Mesothelial cell of epicardium (in vitro differentiated cells): Measurements from ENCODE around the gene SLC25A1. TPM values are rescaled to one million over a fixed set of nuclear protein-coding genes. Genes with fewer than 3 reads are reported as not detected.

ENCODE experiments used
- DNase-seq, 2 experiments: peaks; one replicate each; pipeline ENCODE4 v3.0.0; 2021; ENCODE audit warnings: low spot score in 2 of 2; ENCODE audit not compliant: unreplicated experiment in 2 of 2
- H3K27ac Mint-ChIP-seq: 2 replicates; pipeline ENCODE4 v1.8.0; 2021; ENCODE audit warnings: mixed read lengths
- H3K27me3 Mint-ChIP-seq: 2 replicates; pipeline ENCODE4 v1.8.0; 2021; ENCODE audit warnings: low read depth, mixed read lengths
- H3K36me3 Mint-ChIP-seq: 2 replicates; pipeline ENCODE4 v1.8.0; 2021; ENCODE audit warnings: mixed read lengths
- H3K4me1 Mint-ChIP-seq: 2 replicates; pipeline ENCODE4 v1.8.0; 2021; ENCODE audit warnings: mixed read lengths
- H3K4me3 Mint-ChIP-seq: 2 replicates; pipeline ENCODE4 v1.8.0; 2021; ENCODE audit warnings: mild to moderate bottlenecking, moderate library complexity, mixed read lengths
- H3K9me3 Mint-ChIP-seq: 2 replicates; pipeline ENCODE4 v1.8.0; 2021; ENCODE audit warnings: mixed read lengths
- total RNA-seq: library from RNA; stranded (reverse); gene quantifications from 3 replicates; pipeline ENCODE4 v1.2.1, GENCODE V29; 2021
- TF ChIP-seq, protein P1 (sequence below): fragments of 200-600 bp; sonication (generic); IDR thresholded peaks from one replicate; pipeline ENCODE4 v1.5.0; 2021; ENCODE audit warnings: antibody characterized with exemption; ENCODE audit not compliant: unreplicated experiment

SLC25A1 gene
- total RNA-seq, 1 donor from 2014 or later = 73.6 TPM

DNA sequence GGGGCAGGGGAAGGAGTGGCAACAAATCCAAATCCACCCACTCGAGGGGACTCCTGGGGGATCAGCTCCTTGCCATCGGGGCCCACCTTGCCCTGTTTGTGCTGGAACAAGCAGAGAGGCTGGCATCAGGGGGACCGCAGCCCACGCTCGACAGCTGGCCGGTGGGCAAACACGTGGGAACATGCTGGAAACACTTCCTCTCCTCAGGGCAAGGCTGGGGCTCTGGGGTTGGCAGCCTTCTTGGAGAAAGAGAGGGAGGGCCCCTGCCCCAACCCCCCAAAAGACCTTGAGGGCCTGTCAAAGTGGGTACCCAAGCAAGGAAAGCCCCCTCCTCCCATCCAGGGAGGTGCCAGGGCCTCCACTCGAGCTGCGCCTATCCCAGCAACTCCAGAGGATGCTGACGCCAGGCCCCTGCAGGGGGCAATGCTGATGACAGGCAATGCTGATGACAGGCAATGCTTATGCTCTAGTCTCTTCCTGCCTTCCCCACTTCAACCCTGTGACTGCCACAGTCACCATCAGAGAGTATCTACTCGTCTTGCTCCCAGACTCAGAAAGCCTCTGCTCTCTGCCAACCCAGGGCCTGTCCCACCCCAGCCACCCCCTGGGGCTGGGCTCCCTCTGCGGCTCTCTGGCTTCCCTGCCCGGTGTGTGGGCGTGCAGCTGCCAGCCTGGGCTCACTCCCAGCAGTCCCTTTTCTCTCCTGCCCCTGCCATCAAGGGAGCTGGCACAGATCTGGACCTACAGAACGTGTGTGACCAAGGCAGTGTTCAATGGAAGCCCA lies 40.1 kb downstream of the SLC25A1 start:
- no peak overlapping the region for H3K27ac Mint-ChIP-seq
- TF ChIP-seq, protein P1, sequence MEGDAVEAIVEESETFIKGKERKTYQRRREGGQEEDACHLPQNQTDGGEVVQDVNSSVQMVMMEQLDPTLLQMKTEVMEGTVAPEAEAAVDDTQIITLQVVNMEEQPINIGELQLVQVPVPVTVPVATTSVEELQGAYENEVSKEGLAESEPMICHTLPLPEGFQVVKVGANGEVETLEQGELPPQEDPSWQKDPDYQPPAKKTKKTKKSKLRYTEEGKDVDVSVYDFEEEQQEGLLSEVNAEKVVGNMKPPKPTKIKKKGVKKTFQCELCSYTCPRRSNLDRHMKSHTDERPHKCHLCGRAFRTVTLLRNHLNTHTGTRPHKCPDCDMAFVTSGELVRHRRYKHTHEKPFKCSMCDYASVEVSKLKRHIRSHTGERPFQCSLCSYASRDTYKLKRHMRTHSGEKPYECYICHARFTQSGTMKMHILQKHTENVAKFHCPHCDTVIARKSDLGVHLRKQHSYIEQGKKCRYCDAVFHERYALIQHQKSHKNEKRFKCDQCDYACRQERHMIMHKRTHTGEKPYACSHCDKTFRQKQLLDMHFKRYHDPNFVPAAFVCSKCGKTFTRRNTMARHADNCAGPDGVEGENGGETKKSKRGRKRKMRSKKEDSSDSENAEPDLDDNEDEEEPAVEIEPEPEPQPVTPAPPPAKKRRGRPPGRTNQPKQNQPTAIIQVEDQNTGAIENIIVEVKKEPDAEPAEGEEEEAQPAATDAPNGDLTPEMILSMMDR = no peak
- peaks cover 3% of the 10 kb centered on the region for H3K4me1 Mint-ChIP-seq
- H3K36me3 Mint-ChIP-seq = peaks cover 36% of the 10 kb centered on the region
- no peaks in the 10 kb centered on the region for H3K9me3 Mint-ChIP-seq
- no peak for DNase-seq
- H3K27me3 Mint-ChIP-seq = no peaks in the 10 kb centered on the region
- H3K4me3 Mint-ChIP-seq = no peak overlapping the region

DNA sequence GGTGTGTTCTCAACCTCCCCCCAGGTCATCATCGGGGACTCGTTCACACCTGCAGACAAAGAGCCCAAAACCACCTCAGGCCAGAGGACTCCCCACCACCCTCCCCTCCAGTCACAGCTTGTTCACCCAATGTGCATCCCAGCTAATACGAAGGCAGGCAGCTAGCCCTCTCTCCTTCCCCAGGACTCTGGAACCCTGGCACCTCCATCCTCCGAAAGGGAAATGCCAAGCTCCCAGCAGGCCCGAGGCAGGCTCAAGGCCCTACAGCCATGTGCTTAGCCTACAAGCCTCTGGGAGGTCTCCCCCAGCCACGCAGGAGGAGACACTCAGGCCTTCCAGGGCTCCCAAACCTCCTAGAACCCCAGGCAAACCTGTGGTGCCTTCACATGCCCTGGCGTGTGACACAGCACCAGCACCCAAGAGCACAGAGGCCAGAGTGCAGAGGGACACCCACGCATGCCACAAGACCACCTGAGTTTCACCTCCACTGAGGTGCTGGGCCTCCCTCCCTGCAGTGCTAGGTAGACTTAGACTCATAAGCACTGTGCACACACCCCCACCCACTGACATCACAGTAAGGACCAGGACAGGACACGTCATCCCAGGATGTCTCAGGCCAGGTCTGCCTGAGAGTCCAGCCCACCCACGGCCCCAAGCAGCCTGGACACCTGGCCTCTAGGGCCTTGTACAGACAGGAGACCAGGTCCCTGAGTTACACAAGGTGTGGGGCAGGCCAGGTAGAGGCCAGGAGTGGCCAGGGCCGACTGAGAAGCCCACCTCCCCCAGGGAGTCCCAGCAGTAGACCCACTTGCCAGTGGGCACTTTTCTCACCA lies 40.9 kb downstream of the SLC25A1 start:
- Mint-ChIP-seq H3K27ac (no peak overlapping the region), H3K36me3 (peaks cover 40% of the 10 kb centered on the region), H3K4me1 (no peaks in the 10 kb centered on the region), H3K27me3 (no peaks in the 10 kb centered on the region), H3K9me3 (no peaks in the 10 kb centered on the region), H3K4me3 (no peak overlapping the region)
- TF ChIP-seq, protein P1 = no peak
- no peak for DNase-seq

DNA sequence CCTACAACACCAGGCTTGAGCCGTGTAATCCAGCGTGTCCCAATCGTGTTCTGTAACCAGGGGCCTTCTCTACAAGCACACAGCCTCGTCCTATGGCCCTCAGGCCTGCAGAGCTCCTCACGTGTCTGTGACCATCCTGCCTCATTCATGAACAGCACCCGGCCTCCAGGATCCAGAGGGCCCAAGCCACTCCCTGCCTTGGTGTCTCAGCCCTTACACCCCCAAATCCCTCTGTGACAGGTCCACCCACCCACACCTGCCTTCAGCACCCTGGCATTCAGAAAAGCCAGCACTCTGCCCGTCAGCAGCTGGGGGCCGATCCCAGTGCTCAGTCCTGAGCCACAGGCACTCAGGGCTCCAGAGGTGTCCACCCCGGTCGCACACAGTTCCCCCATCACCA lies 41.6 kb downstream of the SLC25A1 start:
- no peak overlapping the region for H3K4me3 Mint-ChIP-seq
- no peaks in the 10 kb centered on the region for H3K9me3 Mint-ChIP-seq
- TF ChIP-seq, protein P1 = no peak
- peaks cover 46% of the 10 kb centered on the region for H3K36me3 Mint-ChIP-seq
- DNase-seq = no peak
- no peaks in the 10 kb centered on the region for H3K27me3 Mint-ChIP-seq
- no peak overlapping the region for H3K27ac Mint-ChIP-seq
- no peaks in the 10 kb centered on the region for H3K4me1 Mint-ChIP-seq

DNA sequence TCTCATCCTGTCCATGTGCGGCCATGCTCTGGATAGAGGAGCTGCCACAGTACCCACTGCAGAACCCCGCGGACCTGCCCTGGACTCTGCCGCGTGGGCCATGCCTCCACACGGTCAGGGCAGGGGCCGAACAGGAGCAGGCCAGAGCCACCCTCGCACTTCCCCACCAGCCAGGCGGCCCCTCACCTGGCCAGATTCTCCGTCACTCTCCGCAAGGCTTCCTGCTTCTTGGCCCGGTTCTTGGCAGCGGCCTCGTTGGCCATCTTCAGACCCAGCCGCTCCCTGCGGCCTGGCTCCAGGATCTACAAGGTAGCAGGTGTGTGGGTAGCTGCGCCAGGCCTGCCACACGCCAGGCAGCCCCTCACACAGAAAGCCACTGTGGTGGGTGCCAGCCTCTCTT lies 43.7 kb downstream of the SLC25A1 start:
- H3K4me1 Mint-ChIP-seq = no peaks in the 10 kb centered on the region
- H3K9me3 Mint-ChIP-seq = no peaks in the 10 kb centered on the region
- no peak overlapping the region for H3K27ac Mint-ChIP-seq
- no peak for DNase-seq
- peaks cover 49% of the 10 kb centered on the region for H3K36me3 Mint-ChIP-seq
- H3K4me3 Mint-ChIP-seq = no peak overlapping the region
- TF ChIP-seq, protein P1 = no peak
- no peaks in the 10 kb centered on the region for H3K27me3 Mint-ChIP-seq

GRCh38 chr22:19134176-19134831 lies 44.2 kb downstream of the SLC25A1 start:
- DNase-seq = no peak
- no peak overlapping the region for H3K4me3 Mint-ChIP-seq
- H3K36me3 Mint-ChIP-seq = peaks cover 44% of the 10 kb centered on the region
- H3K4me1 Mint-ChIP-seq = no peaks in the 10 kb centered on the region
- TF ChIP-seq, protein P1 = no peak
- H3K27me3 Mint-ChIP-seq = no peaks in the 10 kb centered on the region
- H3K27ac Mint-ChIP-seq = no peak overlapping the region
- H3K9me3 Mint-ChIP-seq = no peaks in the 10 kb centered on the region
